ENCODE results near the gene ANKRD44.
A peak's percentile ranks its signal among the peaks of the same experiment; 100 is the strongest.

ANKRD44 gene

DNA sequence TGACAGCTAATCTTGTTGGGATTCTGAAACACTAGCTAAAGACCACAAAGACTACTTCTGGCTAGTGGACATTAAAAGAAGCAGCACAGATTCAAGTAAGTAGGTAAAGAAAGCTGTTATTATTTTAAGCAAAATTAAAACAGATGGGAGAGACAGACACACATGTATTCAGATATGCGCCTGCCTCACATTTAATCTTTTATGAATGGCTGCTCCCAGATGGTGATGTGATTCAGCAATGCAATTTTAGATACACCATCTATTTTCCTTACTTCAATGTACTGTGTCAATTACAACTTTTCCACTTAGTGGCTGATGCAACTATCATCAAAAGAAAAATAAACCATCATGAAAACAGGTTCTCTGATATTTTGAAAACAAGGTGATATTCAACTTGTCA, 251.1 kb downstream of the ANKRD44 start:
- Histone ChIP-seq H2BK120ac (ENCODE audit: low read depth, low read length) (no peak overlapping the region), H3K4me2 (ENCODE audit: low read length, poor library complexity, severe bottlenecking) (no peak overlapping the region), H2BK12ac (ENCODE audit: low read length in 2 of 2) (no peak overlapping the region), H3K36me3 (ENCODE audit: control insufficient read depth in 1 of 2, insufficient read depth in 2 of 2, low read depth in 1 of 2, low read length in 2 of 2) (no peaks in the 10 kb centered on the region), H3K9ac (ENCODE audit: low read length) (no peak overlapping the region), H2AK5ac (ENCODE audit: low read length, severe bottlenecking) (no peak overlapping the region), H4K91ac (ENCODE audit: low read length) (no peak overlapping the region), H3K4ac (ENCODE audit: low read depth in 1 of 2, low read length in 2 of 2) (no peak overlapping the region), H3K27me3 (ENCODE audit: control insufficient read depth in 1 of 2, insufficient read depth in 1 of 2, low read length in 2 of 2) (no peaks in the 10 kb centered on the region), H2BK5ac (ENCODE audit: low read depth, low read length, poor library complexity, severe bottlenecking) (no peak overlapping the region), H2AFZ (ENCODE audit: low read depth, low read length) (no peak overlapping the region), H3K79me1 (replicated peaks; ENCODE audit: low read length, poor library complexity, severe bottlenecking) (no peaks in the 10 kb centered on the region), H4K8ac (ENCODE audit: low read length) (no peak overlapping the region), H3K4me1 (ENCODE audit: control insufficient read depth, insufficient read depth, low read depth, low read length) (no peaks in the 10 kb centered on the region), H3K9me3 (ENCODE audit: control insufficient read depth, low read length) (peaks cover 12% of the 10 kb centered on the region), H3K18ac (ENCODE audit: low read depth in 1 of 2, low read length in 2 of 2) (no peak overlapping the region), H3K23ac (ENCODE audit: low read length in 2 of 2) (no peak overlapping the region), H3K27ac (ENCODE audit: low read length, poor library complexity, severe bottlenecking) (no peak overlapping the region), H3K14ac (ENCODE audit: low read length in 2 of 2) (no peak overlapping the region), H2BK15ac (ENCODE audit: low read depth, poor library complexity, severe bottlenecking) (no peak overlapping the region), H3K4me3 (ENCODE audit: insufficient read depth in 1 of 2, low read depth in 1 of 2, low read length in 2 of 2) (no peak overlapping the region)
- no peak for DNase-seq
- 100% methylated on average over 1 of the region's 1 CpG for WGBS

DNA sequence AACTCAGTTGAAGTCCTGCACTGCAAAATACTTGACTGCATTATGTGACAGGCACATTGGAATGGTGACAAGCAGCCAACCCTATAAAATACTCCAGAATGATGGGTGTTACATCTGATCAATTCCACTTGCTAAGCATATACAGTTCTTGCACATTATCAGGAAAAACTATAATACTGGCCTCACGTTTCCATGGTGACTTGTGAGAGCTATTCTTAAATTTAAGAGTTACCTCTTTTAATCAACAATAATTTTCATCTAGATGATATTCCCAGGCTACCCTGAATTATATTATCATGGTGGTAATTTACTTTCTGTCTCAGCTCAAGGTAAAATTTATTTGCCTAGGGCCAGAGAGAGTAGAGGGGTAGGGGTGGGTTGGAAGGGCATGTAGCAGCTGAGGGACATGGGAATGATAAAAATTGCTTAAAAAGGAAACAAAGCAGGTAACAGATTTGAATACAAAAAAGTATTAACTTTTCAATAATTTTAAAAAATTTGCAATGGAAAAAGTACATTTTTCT, 251.7 kb downstream of the ANKRD44 start:
- no peak overlapping the region for H2BK5ac ChIP-seq (ENCODE audit: low read depth, low read length, poor library complexity, severe bottlenecking)
- H2BK120ac ChIP-seq (ENCODE audit: low read depth, low read length): no peak overlapping the region
- no peak overlapping the region for H2BK12ac ChIP-seq (ENCODE audit: low read length in 2 of 2)
- no peak overlapping the region for H3K23ac ChIP-seq (ENCODE audit: low read length in 2 of 2)
- H3K14ac ChIP-seq (ENCODE audit: low read length in 2 of 2): no peak overlapping the region
- no peak for DNase-seq
- no peak overlapping the region for H2AFZ ChIP-seq (ENCODE audit: low read depth, low read length)
- no peak overlapping the region for H2AK5ac ChIP-seq (ENCODE audit: low read length, severe bottlenecking)
- WGBS: no CpG with 5 or more reads among the region's 1 CpG
- no peak overlapping the region for H3K18ac ChIP-seq (ENCODE audit: low read depth in 1 of 2, low read length in 2 of 2)
- H4K8ac ChIP-seq (ENCODE audit: low read length): no peak overlapping the region
- H3K9me3 ChIP-seq (ENCODE audit: control insufficient read depth, low read length): peaks cover 12% of the 10 kb centered on the region
- no peaks in the 10 kb centered on the region for H3K36me3 ChIP-seq (ENCODE audit: control insufficient read depth in 1 of 2, insufficient read depth in 2 of 2, low read depth in 1 of 2, low read length in 2 of 2)
- no peaks in the 10 kb centered on the region for H3K27me3 ChIP-seq (ENCODE audit: control insufficient read depth in 1 of 2, insufficient read depth in 1 of 2, low read length in 2 of 2)
- no peak overlapping the region for H3K4me3 ChIP-seq (ENCODE audit: insufficient read depth in 1 of 2, low read depth in 1 of 2, low read length in 2 of 2)
- H3K79me1 ChIP-seq (replicated peaks; ENCODE audit: low read length, poor library complexity, severe bottlenecking): no peaks in the 10 kb centered on the region
- no peak overlapping the region for H3K4me2 ChIP-seq (ENCODE audit: low read length, poor library complexity, severe bottlenecking)
- no peak overlapping the region for H3K9ac ChIP-seq (ENCODE audit: low read length)
- no peak overlapping the region for H3K27ac ChIP-seq (ENCODE audit: low read length, poor library complexity, severe bottlenecking)
- H4K91ac ChIP-seq (ENCODE audit: low read length): no peak overlapping the region
- H2BK15ac ChIP-seq (ENCODE audit: low read depth, poor library complexity, severe bottlenecking): no peak overlapping the region
- no peaks in the 10 kb centered on the region for H3K4me1 ChIP-seq (ENCODE audit: control insufficient read depth, insufficient read depth, low read depth, low read length)
- H3K4ac ChIP-seq (ENCODE audit: low read depth in 1 of 2, low read length in 2 of 2): no peak overlapping the region

DNA sequence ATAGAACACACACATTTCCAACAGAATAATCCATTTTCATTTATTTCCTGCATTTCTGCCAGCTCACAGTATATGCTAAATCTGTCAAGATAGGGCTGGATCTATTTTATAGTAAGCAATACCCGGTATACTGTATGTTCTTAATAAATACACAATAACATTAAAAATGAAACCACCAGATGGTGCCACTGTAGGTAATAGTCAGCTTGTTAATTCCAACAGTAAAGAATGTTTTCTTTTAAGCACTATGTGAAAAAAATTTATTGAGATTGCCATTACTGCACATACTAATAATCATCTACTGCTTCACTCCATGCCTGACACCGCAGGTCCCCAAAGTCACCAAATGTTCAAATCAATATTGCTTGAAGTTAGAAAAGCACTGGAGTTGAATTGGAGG, 252.6 kb downstream of the ANKRD44 start:
- Histone ChIP-seq H2AFZ (ENCODE audit: low read depth, low read length) (no peak overlapping the region), H3K18ac (ENCODE audit: low read depth in 1 of 2, low read length in 2 of 2) (no peak overlapping the region), H3K4ac (ENCODE audit: low read depth in 1 of 2, low read length in 2 of 2) (no peak overlapping the region), H3K4me1 (ENCODE audit: control insufficient read depth, insufficient read depth, low read depth, low read length) (no peaks in the 10 kb centered on the region), H2BK5ac (ENCODE audit: low read depth, low read length, poor library complexity, severe bottlenecking) (no peak overlapping the region), H3K9ac (ENCODE audit: low read length) (no peak overlapping the region), H3K36me3 (ENCODE audit: control insufficient read depth in 1 of 2, insufficient read depth in 2 of 2, low read depth in 1 of 2, low read length in 2 of 2) (no peaks in the 10 kb centered on the region), H3K14ac (ENCODE audit: low read length in 2 of 2) (no peak overlapping the region), H2BK15ac (ENCODE audit: low read depth, poor library complexity, severe bottlenecking) (no peak overlapping the region), H3K9me3 (ENCODE audit: control insufficient read depth, low read length) (peaks cover 12% of the 10 kb centered on the region), H3K4me2 (ENCODE audit: low read length, poor library complexity, severe bottlenecking) (no peak overlapping the region), H3K27me3 (ENCODE audit: control insufficient read depth in 1 of 2, insufficient read depth in 1 of 2, low read length in 2 of 2) (no peaks in the 10 kb centered on the region), H3K23ac (ENCODE audit: low read length in 2 of 2) (no peak overlapping the region), H3K79me1 (replicated peaks; ENCODE audit: low read length, poor library complexity, severe bottlenecking) (no peaks in the 10 kb centered on the region), H2AK5ac (ENCODE audit: low read length, severe bottlenecking) (no peak overlapping the region), H2BK12ac (ENCODE audit: low read length in 2 of 2) (no peak overlapping the region), H3K4me3 (ENCODE audit: insufficient read depth in 1 of 2, low read depth in 1 of 2, low read length in 2 of 2) (no peak overlapping the region), H4K8ac (ENCODE audit: low read length) (no peak overlapping the region), H4K91ac (ENCODE audit: low read length) (no peak overlapping the region), H3K27ac (ENCODE audit: low read length, poor library complexity, severe bottlenecking) (no peak overlapping the region), H2BK120ac (ENCODE audit: low read depth, low read length) (no peak overlapping the region)
- WGBS: 83% methylated on average over 1 of the region's 2 CpGs
- peak; percentile 10 for DNase-seq

GRCh38 chr2:197055045-197055444, 255.5 kb downstream of the ANKRD44 start:
- Histone ChIP-seq H3K4me2 (ENCODE audit: low read length, poor library complexity, severe bottlenecking) (no peak overlapping the region), H3K27me3 (ENCODE audit: control insufficient read depth in 1 of 2, insufficient read depth in 1 of 2, low read length in 2 of 2) (no peaks in the 10 kb centered on the region), H4K91ac (ENCODE audit: low read length) (no peak overlapping the region), H3K14ac (ENCODE audit: low read length in 2 of 2) (no peak overlapping the region), H2AFZ (ENCODE audit: low read depth, low read length) (no peak overlapping the region), H2BK120ac (ENCODE audit: low read depth, low read length) (no peak overlapping the region), H3K79me1 (replicated peaks; ENCODE audit: low read length, poor library complexity, severe bottlenecking) (no peaks in the 10 kb centered on the region), H3K4me1 (ENCODE audit: control insufficient read depth, insufficient read depth, low read depth, low read length) (no peaks in the 10 kb centered on the region), H2BK15ac (ENCODE audit: low read depth, poor library complexity, severe bottlenecking) (no peak overlapping the region), H3K9me3 (ENCODE audit: control insufficient read depth, low read length) (peaks cover 12% of the 10 kb centered on the region), H2AK5ac (ENCODE audit: low read length, severe bottlenecking) (no peak overlapping the region), H2BK12ac (ENCODE audit: low read length in 2 of 2) (no peak overlapping the region), H3K4me3 (ENCODE audit: insufficient read depth in 1 of 2, low read depth in 1 of 2, low read length in 2 of 2) (no peak overlapping the region), H3K18ac (ENCODE audit: low read depth in 1 of 2, low read length in 2 of 2) (no peak overlapping the region), H4K8ac (ENCODE audit: low read length) (no peak overlapping the region), H3K23ac (ENCODE audit: low read length in 2 of 2) (no peak overlapping the region), H3K9ac (ENCODE audit: low read length) (no peak overlapping the region), H3K27ac (ENCODE audit: low read length, poor library complexity, severe bottlenecking) (no peak overlapping the region), H2BK5ac (ENCODE audit: low read depth, low read length, poor library complexity, severe bottlenecking) (no peak overlapping the region), H3K4ac (ENCODE audit: low read depth in 1 of 2, low read length in 2 of 2) (no peak overlapping the region), H3K36me3 (ENCODE audit: control insufficient read depth in 1 of 2, insufficient read depth in 2 of 2, low read depth in 1 of 2, low read length in 2 of 2) (no peaks in the 10 kb centered on the region)
- no peak for DNase-seq
